H9 (cell line): ENCODE data around the gene S100A8. TPM values are rescaled to one million over a fixed set of nuclear protein-coding genes. Genes with fewer than 3 reads are reported as not detected.

ENCODE experiments used
- DNase-seq: peaks from one replicate; pipeline ENCODE4 v3.0.0-alpha.2; 2017
- H2AFZ ChIP-seq: one replicate; pipeline ENCODE4 v1.6.1; 2013; ENCODE audit warnings: mild to moderate bottlenecking, low read length, control low read depth, moderate library complexity
- H2AK5ac ChIP-seq: 2 replicates; pipeline ENCODE4 v1.6.1; 2013; ENCODE audit warnings: low read length, control low read depth, mixed read lengths; ENCODE audit not compliant: insufficient read length
- H2BK120ac ChIP-seq: one replicate; pipeline ENCODE4 v1.6.1; 2013; ENCODE audit warnings: low read depth, mild to moderate bottlenecking, low read length, control low read depth, inconsistent platforms; ENCODE audit not compliant: poor library complexity, severe bottlenecking
- H2BK12ac ChIP-seq: 2 replicates; pipeline ENCODE4 v1.6.1; 2013; ENCODE audit warnings: low read length, control low read depth, mixed read lengths, low read depth; ENCODE audit not compliant: insufficient read length
- H2BK15ac ChIP-seq: 2 replicates; pipeline ENCODE4 v1.6.1; 2013; ENCODE audit warnings: low read depth, low read length, control low read depth
- H2BK20ac ChIP-seq: one replicate; pipeline ENCODE4 v1.6.1; 2013; ENCODE audit warnings: low read depth, mild to moderate bottlenecking, low read length, control low read depth, inconsistent platforms; ENCODE audit not compliant: poor library complexity, severe bottlenecking
- H2BK5ac ChIP-seq: 2 replicates; pipeline ENCODE4 v1.6.1; 2013; ENCODE audit warnings: low read length, control low read depth, mixed read lengths; ENCODE audit not compliant: insufficient read length
- H3K14ac ChIP-seq: 2 replicates; pipeline ENCODE4 v1.6.1; 2013; ENCODE audit warnings: low read length, control low read depth; ENCODE audit not compliant: insufficient read depth
- H3K18ac ChIP-seq: 2 replicates; pipeline ENCODE4 v1.6.1; 2013; ENCODE audit warnings: low read depth, mild to moderate bottlenecking, mixed read lengths, low read length, control low read depth; ENCODE audit not compliant: insufficient read length
- H3K23ac ChIP-seq: 2 replicates; pipeline ENCODE4 v1.6.1; 2013; ENCODE audit warnings: low read length, control low read depth, mixed read lengths, low read depth; ENCODE audit not compliant: insufficient read length
- H3K23me2 ChIP-seq: 2 replicates; pipeline ENCODE4 v1.6.1; 2013; ENCODE audit warnings: low read depth, mild to moderate bottlenecking, mixed read lengths, low read length, control low read depth; ENCODE audit not compliant: insufficient read length, poor library complexity, severe bottlenecking
- H3K27ac ChIP-seq: 2 replicates; pipeline ENCODE4 v1.5.1; 2013; ENCODE audit warnings: low read length, control low read depth, mixed read lengths, low read depth; ENCODE audit not compliant: insufficient read length
- H3K27me3 ChIP-seq: 2 replicates; pipeline ENCODE4 v1.6.1; 2013; ENCODE audit warnings: low read length, control low read depth, inconsistent platforms; ENCODE audit not compliant: insufficient read depth
- H3K4ac ChIP-seq: 2 replicates; pipeline ENCODE4 v1.6.1; 2013; ENCODE audit warnings: low read depth, mild to moderate bottlenecking, control low read depth, inconsistent platforms, low read length, moderate library complexity
- H3K4me1 ChIP-seq: 2 replicates; pipeline ENCODE4 v1.6.1; 2013; ENCODE audit warnings: low read length, control low read depth, inconsistent platforms; ENCODE audit not compliant: insufficient read depth
- H3K4me2 ChIP-seq: 2 replicates; pipeline ENCODE4 v1.6.1; 2013; ENCODE audit warnings: low read length, control low read depth, mixed read lengths; ENCODE audit not compliant: insufficient read length, insufficient read depth
- H3K56ac ChIP-seq: 2 replicates; pipeline ENCODE4 v1.6.1; 2013; ENCODE audit warnings: low read depth, mild to moderate bottlenecking, mixed read lengths, low read length, control low read depth; ENCODE audit not compliant: insufficient read length
- H3K79me1 ChIP-seq: 2 replicates; pipeline ENCODE4 v1.6.1; 2013; ENCODE audit warnings: low read depth, mild to moderate bottlenecking, moderate library complexity, low read length, control low read depth, inconsistent platforms; ENCODE audit not compliant: insufficient read depth, poor library complexity, severe bottlenecking
- H3K79me2 ChIP-seq: 2 replicates; pipeline ENCODE4 v1.6.1; 2013; ENCODE audit warnings: low read length, control low read depth, inconsistent platforms; ENCODE audit not compliant: insufficient read depth
- H3K9ac ChIP-seq: 2 replicates; pipeline ENCODE4 v1.6.1; 2013; ENCODE audit warnings: low read length, control low read depth, mixed read lengths; ENCODE audit not compliant: insufficient read length; ENCODE audit errors: extremely low read depth
- H3K9me3 ChIP-seq: one replicate; pipeline ENCODE4 v1.6.1; 2013; ENCODE audit warnings: low read depth, low read length, inconsistent platforms; ENCODE audit not compliant: control insufficient read depth
- H3T11ph ChIP-seq: one replicate; pipeline ENCODE4 v1.6.1; 2013; ENCODE audit warnings: mild to moderate bottlenecking, low read length, control low read depth, inconsistent platforms
- H4K20me1 ChIP-seq: one replicate; pipeline ENCODE4 v1.6.1; 2013; ENCODE audit not compliant: control insufficient read depth, insufficient read length, insufficient read depth
- H4K5ac ChIP-seq: 2 replicates; pipeline ENCODE4 v1.6.1; 2013; ENCODE audit warnings: low read depth, mild to moderate bottlenecking, mixed read lengths, low read length, control low read depth; ENCODE audit not compliant: insufficient read length
- H4K8ac ChIP-seq: replicated peaks from 2 replicates; pipeline ENCODE4 v1.6.1; 2013; ENCODE audit warnings: low read length, control low read depth, mixed read lengths, low read depth; ENCODE audit not compliant: insufficient read length
- H4K91ac ChIP-seq: 2 replicates; pipeline ENCODE4 v1.6.1; 2013; ENCODE audit warnings: low read depth, mild to moderate bottlenecking, moderate library complexity, mixed read lengths, low read length, control low read depth; ENCODE audit not compliant: insufficient read length
- H3K27ac Mint-ChIP-seq, 3 experiments: 2 replicates in 2 of 3; 3 replicates in 1 of 3; pipeline ENCODE4 v1.8.0; 2020 to 2021; ENCODE audit warnings: mixed read lengths in 3 of 3, mild to moderate bottlenecking in 1 of 3, moderate library complexity in 1 of 3
- H3K27me3 Mint-ChIP-seq: 2 replicates; pipeline ENCODE4 v1.8.0; 2021; ENCODE audit warnings: low read depth, mild to moderate bottlenecking, moderate library complexity, mixed read lengths
- H3K36me3 Mint-ChIP-seq, 3 experiments: 2 replicates in 2 of 3; 3 replicates in 1 of 3; pipeline ENCODE4 v1.8.0; 2020 to 2021; ENCODE audit warnings: low read depth in 3 of 3, mixed read lengths in 3 of 3; ENCODE audit not compliant: insufficient read depth in 1 of 3
- H3K4me1 Mint-ChIP-seq, 2 experiments: 2 replicates each; pipeline ENCODE4 v1.8.0; 2020; ENCODE audit warnings: mixed read lengths in 2 of 2
- H3K4me3 Mint-ChIP-seq, 2 experiments: 2 replicates in 1 of 2; 3 replicates in 1 of 2; pipeline ENCODE4 v1.8.0; 2020 to 2021; ENCODE audit warnings: mild to moderate bottlenecking in 2 of 2, mixed read lengths in 2 of 2, moderate library complexity in 1 of 2
- H3K9me3 Mint-ChIP-seq, 2 experiments: 2 replicates in 1 of 2; 3 replicates in 1 of 2; pipeline ENCODE4 v1.8.0; 2020; ENCODE audit warnings: mild to moderate bottlenecking in 2 of 2, mixed read lengths in 2 of 2, moderate library complexity in 1 of 2
- WGBS: extraction: QIAGEN DNeasy Blood & Tissue Kit; methylation state at CpG from one replicate; pipeline ENCODE4 v1.1.7; 2013; ENCODE audit warnings: missing lambda C conversion rate, low lambda C conversion rate, mixed read lengths; ENCODE audit not compliant: insufficient read length; ENCODE audit errors: extremely low coverage; 5-methylcytosine and 5-hydroxymethylcytosine counted together
- total RNA-seq: library from RNA; stranded (reverse); gene quantifications from 2 replicates; pipeline ENCODE4 v1.2.1, GENCODE V29; 2021
- TF ChIP-seq, protein P1 (sequence below): fragments of 200-600 bp; sonication (generic); conservative IDR thresholded peaks from 3 replicates; pipeline ENCODE4 v1.8.0; 2021; ENCODE audit warnings: antibody characterized with exemption, mild to moderate bottlenecking

The S100A8 gene
- total RNA-seq, 1 experiment from 2014 or later, result not detected

DNA sequence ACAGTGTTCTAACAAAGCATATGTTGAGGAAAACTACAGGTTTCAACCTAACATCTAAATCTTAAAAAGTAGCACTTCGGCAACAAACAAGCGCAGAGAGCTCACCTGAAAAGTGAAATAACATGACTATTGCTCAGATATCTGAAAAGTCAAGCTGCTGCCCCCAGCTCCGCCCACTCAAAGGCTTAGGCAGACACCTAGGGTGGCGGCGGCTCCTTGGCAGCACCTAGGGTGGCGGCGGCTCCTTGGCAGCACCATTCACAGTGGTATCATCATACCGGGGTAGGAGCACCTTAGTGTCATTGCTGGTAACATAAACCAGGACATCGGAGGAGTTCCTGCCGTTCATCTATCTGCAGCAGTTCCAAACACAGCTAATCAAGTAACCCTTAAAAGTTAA lies 11.3 kb downstream of the S100A8 start:
- Histone ChIP-seq H2AFZ (no peak overlapping the region), H3K79me2 (no peaks in the 10 kb centered on the region), H3K4ac (no peak overlapping the region), H4K8ac (no peak overlapping the region), H4K20me1 (no peaks in the 10 kb centered on the region), H3K23me2 (no peaks in the 10 kb centered on the region), H2BK12ac (no peak overlapping the region), H3K27ac (no peak overlapping the region), H3K18ac (no peak overlapping the region), H4K5ac (no peak overlapping the region), H3K79me1 (no peaks in the 10 kb centered on the region), H2BK5ac (no peak overlapping the region), H3K27me3 (no peaks in the 10 kb centered on the region), H3K56ac (no peak overlapping the region), H3K23ac (no peak overlapping the region), H3K14ac (no peak overlapping the region), H4K91ac (no peak overlapping the region), H2AK5ac (no peak overlapping the region), H3K4me2 (no peak overlapping the region), H2BK120ac (no peak overlapping the region), H3K9ac (no peak overlapping the region), H2BK20ac (no peak overlapping the region), H3K4me1 (no peaks in the 10 kb centered on the region), H3K9me3 (no peaks in the 10 kb centered on the region), H3T11ph (no peak overlapping the region), H2BK15ac (no peak overlapping the region)
- Mint-ChIP-seq H3K27ac (no peak overlapping the region), H3K36me3 (no peaks in the 10 kb centered on the region), H3K4me1 (no peaks in the 10 kb centered on the region), H3K27me3 (peaks cover 11% of the 10 kb centered on the region), H3K4me3 (no peak overlapping the region), H3K9me3 (peaks cover 3 to 14% of the 10 kb centered on the region in 2 experiments; a peak in 3 of 5 replicates)
- TF ChIP-seq, protein P1, sequence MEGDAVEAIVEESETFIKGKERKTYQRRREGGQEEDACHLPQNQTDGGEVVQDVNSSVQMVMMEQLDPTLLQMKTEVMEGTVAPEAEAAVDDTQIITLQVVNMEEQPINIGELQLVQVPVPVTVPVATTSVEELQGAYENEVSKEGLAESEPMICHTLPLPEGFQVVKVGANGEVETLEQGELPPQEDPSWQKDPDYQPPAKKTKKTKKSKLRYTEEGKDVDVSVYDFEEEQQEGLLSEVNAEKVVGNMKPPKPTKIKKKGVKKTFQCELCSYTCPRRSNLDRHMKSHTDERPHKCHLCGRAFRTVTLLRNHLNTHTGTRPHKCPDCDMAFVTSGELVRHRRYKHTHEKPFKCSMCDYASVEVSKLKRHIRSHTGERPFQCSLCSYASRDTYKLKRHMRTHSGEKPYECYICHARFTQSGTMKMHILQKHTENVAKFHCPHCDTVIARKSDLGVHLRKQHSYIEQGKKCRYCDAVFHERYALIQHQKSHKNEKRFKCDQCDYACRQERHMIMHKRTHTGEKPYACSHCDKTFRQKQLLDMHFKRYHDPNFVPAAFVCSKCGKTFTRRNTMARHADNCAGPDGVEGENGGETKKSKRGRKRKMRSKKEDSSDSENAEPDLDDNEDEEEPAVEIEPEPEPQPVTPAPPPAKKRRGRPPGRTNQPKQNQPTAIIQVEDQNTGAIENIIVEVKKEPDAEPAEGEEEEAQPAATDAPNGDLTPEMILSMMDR, result no peak
- peak; percentile 12 for DNase-seq
- WGBS, result no CpG with 5 or more reads among the region's 10 CpGs
